Right atrium auricular region (tissue), 2 donors: ENCODE data around the gene IL1RN. TPM values are rescaled to one million over a fixed set of nuclear protein-coding genes. Genes with fewer than 3 reads are reported as not detected.

Experiments
- DNase-seq: peaks from one replicate; pipeline ENCODE4 v3.0.0-alpha.2; 2019; ENCODE audit warnings: low spot score
- H3K27ac ChIP-seq, 2 donors: fragments of 200-600 bp; sonication (generic); 1 replicate in 1 of 2; 2 replicates in 1 of 2; pipeline ENCODE4 v1.5.1; 2016 to 2019
- H3K27me3 ChIP-seq, 2 donors: fragments of 200-600 bp; sonication (generic); one replicate each; pipeline versions ENCODE4 v1.5.1 to v1.6.0; 2017 to 2019
- H3K36me3 ChIP-seq: fragments of 200-600 bp; sonication (generic); one replicate; pipeline ENCODE4 v1.5.1; 2016
- H3K4me1 ChIP-seq, 2 donors: fragments of 200-600 bp; sonication (generic); one replicate each; pipeline versions ENCODE4 v1.5.1 to v1.6.0; 2017 to 2019
- H3K4me3 ChIP-seq, 2 donors: fragments of 200-600 bp; sonication (generic); 1 replicate in 1 of 2; 2 replicates in 1 of 2; pipeline ENCODE4 v1.5.1; 2017 to 2019; ENCODE audit warnings: mild to moderate bottlenecking in 1 of 2, moderate library complexity in 1 of 2
- H3K9me3 ChIP-seq, 2 donors: fragments of 200-600 bp; sonication (generic); one replicate each; pipeline ENCODE4 v1.5.1; 2019
- CTCF ChIP-seq, 2 donors: fragments of 200-600 bp; sonication (generic); IDR thresholded peaks; one replicate each; pipeline ENCODE4 v1.5.1; 2019; ENCODE audit warnings: antibody characterized with exemption in 2 of 2
- total RNA-seq, 2 donors: library from RNA; depleted of rRNA; stranded (reverse); fragments of >200 nt; gene quantifications; one replicate each; pipeline ENCODE4 v1.1.0, GENCODE V29; 2016

Gene IL1RN
- total RNA-seq, 2 donors from 2014 or later = 0.41 to 1.3 TPM

- Histone ChIP-seq H3K9me3 (no peaks in the 10 kb centered on the region), H3K4me1 (no peaks in the 10 kb centered on the region), H3K27ac (peak within 1 kb of the TSS in 1 of 2 donors; percentile 21), H3K27me3 (no peaks in the 10 kb centered on the region), H3K36me3 (no peaks in the 10 kb centered on the region), H3K4me3 (peak within 1 kb of the TSS in 1 of 2 donors; percentile 19)
- no peak for TF ChIP-seq CTCF (IDR thresholded peaks at IDR 0.05)
- DNase-seq = no peak
Observed at GRCh38 chr2:113173542-113174375, 46.4 kb downstream of the IL1RN start, which contains the start of gene PSD4. Gene PSD4 (plus strand): TSS chr2:113173971. CDS start chr2:113182457, 8,486 bp downstream.

GRCh38 chr2:113174376-113174750, 47.0 kb downstream of the IL1RN start:
- peak overlapping the region in 1 of 2 donors; percentile 19 for H3K4me3 ChIP-seq
- H3K9me3 ChIP-seq = no peaks in the 10 kb centered on the region
- no peak for TF ChIP-seq CTCF (IDR thresholded peaks at IDR 0.05)
- no peaks in the 10 kb centered on the region for H3K4me1 ChIP-seq
- peak overlapping the region in 1 of 2 donors; percentile 21 for H3K27ac ChIP-seq
- H3K36me3 ChIP-seq = no peaks in the 10 kb centered on the region
- no peaks in the 10 kb centered on the region for H3K27me3 ChIP-seq
- DNase-seq = no peak

GRCh38 chr2:113175042-113175628, 47.7 kb downstream of the IL1RN start:
- no peak for DNase-seq
- no peak for TF ChIP-seq CTCF (IDR thresholded peaks at IDR 0.05)
- no peak overlapping the region for H3K4me3 ChIP-seq
- H3K36me3 ChIP-seq = no peaks in the 10 kb centered on the region
- no peaks in the 10 kb centered on the region for H3K4me1 ChIP-seq
- H3K27ac ChIP-seq = no peak overlapping the region
- no peaks in the 10 kb centered on the region for H3K27me3 ChIP-seq
- H3K9me3 ChIP-seq = no peaks in the 10 kb centered on the region

- no peaks in the 10 kb centered on the region for H3K4me1 ChIP-seq
- H3K36me3 ChIP-seq = no peaks in the 10 kb centered on the region
- no peak overlapping the region for H3K4me3 ChIP-seq
- no peak for DNase-seq
- TF ChIP-seq CTCF (IDR thresholded peaks at IDR 0.05) = no peak
- H3K9me3 ChIP-seq = no peaks in the 10 kb centered on the region
- no peak overlapping the region for H3K27ac ChIP-seq
- H3K27me3 ChIP-seq = no peaks in the 10 kb centered on the region
Observed at GRCh38 chr2:113175736-113176695, 48.6 kb downstream of the IL1RN start.

GRCh38 chr2:113176696-113177355, 49.4 kb downstream of the IL1RN start:
- no peak for TF ChIP-seq CTCF (IDR thresholded peaks at IDR 0.05)
- no peaks in the 10 kb centered on the region for H3K27me3 ChIP-seq
- H3K36me3 ChIP-seq = no peaks in the 10 kb centered on the region
- no peaks in the 10 kb centered on the region for H3K4me1 ChIP-seq
- no peak overlapping the region for H3K27ac ChIP-seq
- H3K9me3 ChIP-seq = no peaks in the 10 kb centered on the region
- H3K4me3 ChIP-seq = no peak overlapping the region
- no peak for DNase-seq
